ENCODE data around the gene MED7.

The MED7 gene

GRCh38 chr5:157162919-157163510 is 20.4 kb upstream of the MED7 start:
- DNase-seq = no peak

- no peak for DNase-seq
Measured at GRCh38 chr5:157161996-157162395, 19.3 kb upstream of the MED7 start.

GRCh38 chr5:157160001-157160400 is 17.3 kb upstream of the MED7 start:
- peak in 1 of 2 experiments; percentile 61 for DNase-seq

GRCh38 chr5:157159209-157159751 is 16.6 kb upstream of the MED7 start:
- DNase-seq = no peak

GRCh38 chr5:157157293-157157891 is 14.7 kb upstream of the MED7 start:
- DNase-seq = no peak

- DNase-seq = no peak
Measured at GRCh38 chr5:157155297-157155696, 12.6 kb upstream of the MED7 start.

- DNase-seq = no peak
Measured at GRCh38 chr5:157150995-157151394, 8.3 kb upstream of the MED7 start.

GRCh38 chr5:157148734-157149615 is 6.3 kb upstream of the MED7 start:
- DNase-seq = peak; percentile 81 to 90

- DNase-seq = peak; percentile 67 to 77
Measured at GRCh38 chr5:157143127-157143971, 684 bp upstream of the MED7 start.

- DNase-seq = no peak
Measured at GRCh38 chr5:157137691-157138090, 5.0 kb downstream of the MED7 start.

GRCh38 chr5:157132281-157132612 is 10.4 kb downstream of the MED7 start:
- no peak for DNase-seq

GRCh38 chr5:157130925-157131324 is 11.7 kb downstream of the MED7 start:
- no peak for DNase-seq

- DNase-seq = no peak
Measured at GRCh38 chr5:157121709-157122108, 21.0 kb downstream of the MED7 start.

GRCh38 chr5:157120102-157120501 is 22.6 kb downstream of the MED7 start:
- DNase-seq = no peak

- DNase-seq = peak in 1 of 2 experiments; percentile 43
Measured at GRCh38 chr5:157116483-157116954, 26.1 kb downstream of the MED7 start.

- no peak for DNase-seq
Measured at GRCh38 chr5:157115502-157115901, 27.2 kb downstream of the MED7 start.

- no peak for DNase-seq
Measured at GRCh38 chr5:157115012-157115411, 27.7 kb downstream of the MED7 start.

GRCh38 chr5:157113002-157113401 is 29.7 kb downstream of the MED7 start:
- DNase-seq = no peak

GRCh38 chr5:157109744-157110143 is 32.9 kb downstream of the MED7 start:
- peak in 1 of 2 experiments; percentile 30 for DNase-seq

GRCh38 chr5:157108976-157109375 is 33.7 kb downstream of the MED7 start, which contains the start of gene HAVCR2:
Gene HAVCR2, minus strand, starts transcription at chr5:157109044. Its CDS starts 61 bp downstream, at chr5:157108983.
- DNase-seq = peak; percentile 50 to 67

- no peak for DNase-seq
Measured at GRCh38 chr5:157107508-157107907, 35.2 kb downstream of the MED7 start.

Measured in activated CD4-positive, alpha-beta T cell treated with anti-CD3 and anti-CD28 coated beads, Interleukin-2, amount 50 U/mL, for 48 hours (primary cell).